Measurements from ENCODE around the gene MCM10. TPM values are rescaled to one million over a fixed set of nuclear protein-coding genes. Genes with fewer than 3 reads are reported as not detected.

Gene MCM10
- total and polyA plus RNA-seq, 2 of the 8 experiments (the other 6 are each of a cell fraction or from before 2014, with no cell fraction given) = 9.8 to 60.3 TPM

DNA sequence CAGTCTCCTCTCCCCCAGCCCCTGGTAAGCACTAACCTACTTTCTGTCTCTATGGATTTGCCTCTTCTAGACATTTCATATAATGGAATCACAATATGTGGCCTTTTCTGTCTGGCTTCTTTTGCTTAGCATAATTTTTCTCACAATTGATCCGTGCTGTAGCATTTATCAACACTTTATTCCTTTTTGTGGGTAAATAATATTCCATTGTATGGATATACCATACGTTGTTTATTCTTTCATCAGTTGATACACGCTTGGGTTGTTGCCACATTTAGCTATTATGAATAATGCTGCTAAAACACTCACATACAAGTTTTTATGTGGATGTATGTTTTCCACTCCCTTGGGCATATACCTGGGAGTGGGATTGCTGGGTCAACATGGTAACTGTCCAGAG lies 25.8 kb downstream of the MCM10 start:
- Histone ChIP-seq H3K79me1 (ENCODE audit: low read depth, low read length) (no peaks in the 10 kb centered on the region; the same call in 1 of the 2 replicates), H3K23me2 (ENCODE audit: low read depth, low read length) (no peaks in the 10 kb centered on the region), H3K4me3 (ENCODE audit: extremely low read depth in 1 of 4, insufficient read depth in 2 of 4, low read depth in 3 of 4, low read length in 4 of 4) (no peak overlapping the region), H4K8ac (ENCODE audit: extremely low read depth, insufficient read depth, low read length) (no peak overlapping the region), H3K4me1 (replicated peaks in 1 of 4; ENCODE audit: control insufficient read depth in 3 of 4, insufficient read depth in 4 of 4, low read length in 3 of 4) (no peaks in the 10 kb centered on the region), H3K14ac (ENCODE audit: insufficient read length) (no peak overlapping the region), H3K18ac (ENCODE audit: extremely low read depth, low read length) (no peak overlapping the region), H2BK20ac (ENCODE audit: low read length) (no peak overlapping the region), H3K79me2 (ENCODE audit: control insufficient read depth in 1 of 2, insufficient read depth in 2 of 2, low read length in 2 of 2) (no peaks in the 10 kb centered on the region), H3K4me2 (ENCODE audit: insufficient read depth in 1 of 2, low read depth in 2 of 2, low read length in 2 of 2) (no peak overlapping the region), H4K5ac (ENCODE audit: insufficient read length, low read depth, low read length) (no peak overlapping the region), H3K9me3 (ENCODE audit: insufficient read depth in 2 of 2, low read depth in 1 of 2, low read length in 1 of 2) (no peaks in the 10 kb centered on the region), H2BK5ac (ENCODE audit: low read depth, low read length) (no peak overlapping the region), H3K4ac (replicated peaks; ENCODE audit: insufficient read length, low read depth, low read length) (no peak overlapping the region), H2BK12ac (ENCODE audit: low read depth, low read length) (no peak overlapping the region), H3K27me3 (replicated peaks in 1 of 4; ENCODE audit: control insufficient read depth in 3 of 4, extremely low read depth in 1 of 4, insufficient read depth in 3 of 4, low read length in 3 of 4) (no peaks in the 10 kb centered on the region), H2AFZ (ENCODE audit: low read length) (no peak overlapping the region), H3K56ac (replicated peaks; ENCODE audit: insufficient read length, low read depth, low read length) (no peak overlapping the region), H4K20me1 (replicated peaks in 1 of 2; ENCODE audit: control insufficient read depth in 1 of 2, insufficient read depth in 2 of 2, low read length in 2 of 2) (peaks cover 0 to 5% of the 10 kb centered on the region in 2 experiments), H2BK120ac (replicated peaks; ENCODE audit: low read depth, low read length) (no peak overlapping the region), H2BK15ac (ENCODE audit: low read length) (no peak overlapping the region), H3K23ac (ENCODE audit: insufficient read length) (no peak overlapping the region), H3K36me3 (ENCODE audit: control insufficient read depth in 2 of 4, insufficient read depth in 4 of 4, low read length in 3 of 4) (peaks cover 44 to 90% (median 74%) of the 10 kb centered on the region in 4 experiments), H3K27ac (ENCODE audit: low read depth, low read length) (no peak overlapping the region), H3K9ac (replicated peaks in 1 of 4; ENCODE audit: extremely low read depth in 1 of 4, low read depth in 3 of 4, low read length in 3 of 4) (no peak overlapping the region), H2AK5ac (ENCODE audit: low read depth, low read length) (no peak overlapping the region), H4K91ac (replicated peaks; ENCODE audit: insufficient read length, low read length) (no peak overlapping the region)
- DNase-seq (ENCODE audit: low read depth in 1 of 2, low spot score in 2 of 2) = no peak
- ChIA-PET CTCF (ENCODE audit: partially characterized antibody) (no interaction called here), POLR2A (ENCODE audit: partially characterized antibody) (interaction anchor here (0.9 to 1.4 kb wide), 2 partner anchors 10 to 16 kb away, joined by 3 to 4 read pairs; no protein-coding TSS in a partner anchor)
- no peak for FAIRE-seq
- 91% methylated on average over 3 of the region's 3 CpGs; no CpG with 5 or more reads in 1 of the 2 experiments for WGBS, 2 experiments (ENCODE audit: extremely low coverage in 1 of 2, insufficient coverage in 1 of 2, insufficient read length in 1 of 2, insufficient replicate concordance in 2 of 2, low coverage in 1 of 2, low lambda C conversion rate in 2 of 2, missing lambda C conversion rate in 1 of 2)
- TF ChIP-seq ZNF274 (IDR thresholded peaks at IDR 0.05; ENCODE audit: borderline replicate concordance, extremely low read depth, low read length) (no peak), KDM4A (IDR thresholded peaks at IDR 0.05; ENCODE audit: low read depth, low read length, severe bottlenecking) (no peak), SIN3A (conservative IDR thresholded peaks at IDR 0.05 in 1 of 2, IDR thresholded peaks at IDR 0.05 in 1 of 2; ENCODE audit: low read depth in 1 of 2, low read length in 2 of 2) (no peak)
- TF ChIP-seq, protein P1, sequence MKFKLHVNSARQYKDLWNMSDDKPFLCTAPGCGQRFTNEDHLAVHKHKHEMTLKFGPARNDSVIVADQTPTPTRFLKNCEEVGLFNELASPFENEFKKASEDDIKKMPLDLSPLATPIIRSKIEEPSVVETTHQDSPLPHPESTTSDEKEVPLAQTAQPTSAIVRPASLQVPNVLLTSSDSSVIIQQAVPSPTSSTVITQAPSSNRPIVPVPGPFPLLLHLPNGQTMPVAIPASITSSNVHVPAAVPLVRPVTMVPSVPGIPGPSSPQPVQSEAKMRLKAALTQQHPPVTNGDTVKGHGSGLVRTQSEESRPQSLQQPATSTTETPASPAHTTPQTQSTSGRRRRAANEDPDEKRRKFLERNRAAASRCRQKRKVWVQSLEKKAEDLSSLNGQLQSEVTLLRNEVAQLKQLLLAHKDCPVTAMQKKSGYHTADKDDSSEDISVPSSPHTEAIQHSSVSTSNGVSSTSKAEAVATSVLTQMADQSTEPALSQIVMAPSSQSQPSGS (IDR thresholded peaks at IDR 0.05; ENCODE audit: low read length) = no peak

All from H1 (cell line).